Measurements from ENCODE around the gene NFKBIE.

The NFKBIE gene

GRCh38 chr6:44272529-44272928 lies 7.2 kb upstream of the NFKBIE start:
- DNase-seq, result no peak

GRCh38 chr6:44271914-44272313 lies 6.6 kb upstream of the NFKBIE start:
- DNase-seq, result no peak

GRCh38 chr6:44271406-44271723 lies 6.0 kb upstream of the NFKBIE start:
- DNase-seq, result no peak

- no peak for DNase-seq
Observed at GRCh38 chr6:44270526-44271405, 5.4 kb upstream of the NFKBIE start.

GRCh38 chr6:44269921-44270525 lies 4.7 kb upstream of the NFKBIE start, which contains the start of gene TMEM151B:
Gene TMEM151B, plus strand, starts transcription at chr6:44270450. Its CDS starts 293 bp downstream, at chr6:44270743.
- no peak for DNase-seq

GRCh38 chr6:44269178-44269920 lies 4.0 kb upstream of the NFKBIE start:
- no peak for DNase-seq

- no peak for DNase-seq
Observed at GRCh38 chr6:44268095-44268628, 2.8 kb upstream of the NFKBIE start.

- no peak for DNase-seq
Observed at GRCh38 chr6:44267252-44267651, 1.9 kb upstream of the NFKBIE start.

GRCh38 chr6:44266347-44266746 lies 996 bp upstream of the NFKBIE start:
- DNase-seq, result no peak

GRCh38 chr6:44265722-44266233 lies 427 bp upstream of the NFKBIE start:
- no peak for DNase-seq

- DNase-seq, result no peak
Observed at GRCh38 chr6:44264154-44265006, 971 bp downstream of the NFKBIE start.

- no peak for DNase-seq
Observed at GRCh38 chr6:44263354-44264100, 1.8 kb downstream of the NFKBIE start.

- DNase-seq, result no peak
Observed at GRCh38 chr6:44262467-44263353, 2.6 kb downstream of the NFKBIE start.

- DNase-seq, result no peak
Observed at GRCh38 chr6:44261581-44261980, 3.8 kb downstream of the NFKBIE start.

GRCh38 chr6:44260451-44261297 lies 4.7 kb downstream of the NFKBIE start:
- DNase-seq, result no peak

- no peak for DNase-seq
Observed at GRCh38 chr6:44260011-44260410, 5.3 kb downstream of the NFKBIE start.

GRCh38 chr6:44258921-44259320 lies 6.4 kb downstream of the NFKBIE start:
- no peak for DNase-seq

GRCh38 chr6:44258325-44258863 lies 7.0 kb downstream of the NFKBIE start:
- no peak for DNase-seq

- DNase-seq, result no peak
Observed at GRCh38 chr6:44257753-44258324, 7.5 kb downstream of the NFKBIE start.

Data from NCI-H1417 treated with DMSO at 0.1 percent for 48 hours (cell line).